Stimulated activated CD4-positive, alpha-beta T cell treated with anti-CD3 and anti-CD28 coated beads, Interleukin-4, amount 100 ng/mL, for 24 hours (primary cell): ENCODE data around the gene PCNX3.

Source experiments
- DNase-seq: peaks from one replicate; pipeline ENCODE4 v3.0.0-alpha.2; 2020

The PCNX3 gene

DNA sequence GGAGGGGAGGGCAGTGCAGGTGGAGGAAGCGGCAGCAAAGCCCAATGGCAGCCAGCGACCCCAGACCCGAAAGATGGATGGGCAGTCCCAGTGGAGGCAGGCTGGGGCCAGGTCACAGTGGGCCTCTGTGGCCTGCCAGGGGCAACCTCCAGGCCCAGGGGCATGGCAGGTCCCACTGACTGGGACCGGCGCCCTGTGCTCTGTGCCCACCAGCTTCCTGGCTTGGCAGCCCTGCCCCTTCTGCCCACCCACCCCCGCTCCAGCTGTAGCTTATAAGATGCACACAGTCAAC is 15.7 kb upstream of the PCNX3 start:
- DNase-seq: no peak

DNA sequence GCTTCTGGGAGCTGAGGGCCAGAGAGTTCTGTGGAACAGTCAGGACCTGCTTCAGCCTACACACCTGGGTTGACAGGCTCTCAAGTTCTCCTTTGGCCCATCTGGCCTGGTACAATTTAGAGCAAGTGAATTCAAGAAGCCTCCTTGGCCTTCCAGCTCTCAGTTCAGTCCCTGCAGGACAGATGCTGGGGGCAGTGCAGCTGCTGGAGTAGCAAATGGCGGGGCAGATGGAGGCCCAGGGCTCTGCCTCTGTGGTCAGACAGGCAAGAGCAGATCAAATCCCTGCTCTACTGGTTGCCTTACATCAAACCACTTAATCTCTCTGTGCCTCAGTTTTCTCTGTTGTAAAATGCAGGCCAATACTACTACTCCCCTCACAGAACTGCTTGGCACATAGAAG is 11.3 kb upstream of the PCNX3 start:
- no peak for DNase-seq

DNA sequence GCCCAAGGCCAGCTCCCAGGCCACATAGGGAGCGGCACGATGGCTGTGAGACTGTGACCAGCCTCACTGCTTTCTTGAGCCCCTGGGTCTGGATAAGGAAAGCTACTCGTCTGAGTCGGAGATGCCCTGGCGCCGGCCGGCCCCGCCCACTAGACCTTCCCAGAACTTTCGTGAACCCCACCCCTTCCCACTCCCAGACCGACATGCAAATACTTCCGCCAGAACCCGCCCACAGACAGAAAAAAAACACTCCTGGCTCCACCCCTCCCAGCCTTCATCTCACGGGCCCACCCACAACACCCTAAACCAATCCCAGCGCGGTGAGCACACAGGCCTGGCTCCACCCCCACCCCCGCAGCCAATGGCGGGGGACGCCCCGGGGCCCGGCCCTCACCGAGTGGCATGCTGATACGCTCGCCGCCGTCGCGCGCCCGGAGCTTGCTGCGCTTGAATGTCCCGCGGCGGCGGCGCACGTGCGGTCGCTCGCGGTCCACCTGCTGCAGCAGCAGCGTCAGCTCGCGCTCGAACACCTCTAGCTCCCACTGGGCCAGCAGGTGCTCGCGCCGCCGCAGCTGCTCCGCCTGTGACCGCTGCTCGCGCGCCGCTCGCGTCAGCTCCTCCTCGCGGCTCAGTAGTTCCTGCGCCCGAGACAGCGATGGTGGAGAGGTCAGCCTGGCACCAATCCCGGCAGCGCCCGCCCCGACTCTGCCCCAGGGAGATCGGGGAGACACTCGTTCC is 8.5 kb upstream of the PCNX3 start:
- no peak for DNase-seq

DNA sequence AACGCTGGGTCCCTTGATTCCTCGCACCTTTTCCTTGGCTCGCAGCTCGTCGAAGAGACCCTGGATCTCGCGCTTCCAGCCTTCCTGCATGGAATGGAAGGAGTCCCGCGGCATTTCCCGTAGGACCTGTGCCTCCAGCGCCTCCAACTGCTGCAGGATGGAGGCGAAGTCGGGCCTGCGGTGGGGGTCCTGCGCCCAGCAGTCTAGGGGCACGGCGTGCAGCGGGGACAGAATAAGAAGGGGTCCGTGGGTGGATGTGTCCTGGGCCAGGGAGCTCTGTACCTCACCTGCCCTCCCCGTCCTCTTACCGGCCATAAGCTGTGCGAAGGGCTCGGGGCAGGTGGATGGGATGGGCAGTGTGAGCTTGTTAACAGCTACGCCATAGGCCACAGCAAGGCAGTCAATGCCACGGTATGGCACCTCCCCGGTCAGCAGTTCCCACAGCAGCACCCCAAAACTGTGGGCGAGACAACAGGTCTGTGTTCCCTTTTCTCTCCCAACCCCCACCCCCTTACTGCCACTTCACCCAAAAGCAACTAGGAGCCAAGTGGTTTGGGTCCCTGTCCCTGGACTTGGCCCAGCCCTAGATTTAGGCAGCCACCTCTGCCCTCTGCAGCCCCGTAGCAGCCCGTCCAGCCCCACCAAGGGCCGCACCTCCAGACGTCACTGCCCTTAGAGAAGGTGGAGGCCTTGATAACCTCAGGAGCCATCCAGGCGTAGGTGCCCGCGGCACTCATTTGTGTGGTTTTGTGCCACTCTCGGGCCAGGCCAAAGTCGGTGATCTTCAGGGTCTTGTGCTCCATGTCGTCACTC is 7.8 kb upstream of the PCNX3 start:
- no peak for DNase-seq

DNA sequence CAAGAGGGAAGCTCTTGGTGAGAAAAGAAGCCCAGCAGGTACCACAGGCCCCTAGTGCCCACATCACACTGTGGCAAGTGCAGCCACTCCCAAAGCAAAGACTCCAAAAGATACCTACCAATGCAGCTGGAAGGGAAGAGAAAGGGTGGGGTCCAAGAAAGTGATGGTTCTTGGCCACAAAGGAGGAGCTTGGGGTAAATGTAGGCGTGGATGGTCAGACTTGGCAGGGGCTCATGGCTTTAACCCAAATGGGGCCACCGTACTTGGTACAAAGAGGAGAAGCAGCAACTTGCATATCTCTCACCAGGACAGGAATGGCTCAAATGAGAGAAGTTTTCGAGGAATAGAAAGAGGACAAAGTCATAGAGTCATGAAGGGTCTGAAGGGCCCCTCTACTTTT is 6.3 kb upstream of the PCNX3 start:
- DNase-seq: no peak

DNA sequence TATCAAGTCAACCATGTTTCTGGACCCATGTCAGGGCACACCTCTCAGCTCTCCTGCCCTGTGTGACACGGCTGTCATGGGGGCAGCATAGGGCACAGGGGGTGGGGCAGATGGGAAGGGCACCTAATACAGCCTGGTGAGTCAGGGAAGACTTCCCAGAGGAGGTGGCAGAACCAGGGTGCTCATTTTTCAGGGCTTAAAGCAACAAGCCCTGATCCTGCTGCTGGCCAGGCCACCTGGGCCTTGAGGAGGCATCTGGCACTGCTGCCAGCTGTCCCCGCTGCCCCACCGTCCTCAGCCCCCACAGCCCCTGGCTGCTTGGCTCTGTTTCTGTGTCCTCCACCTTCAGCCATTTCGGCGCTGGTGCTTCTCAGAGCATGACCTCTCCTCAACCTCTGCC is 5.9 kb upstream of the PCNX3 start:
- no peak for DNase-seq

DNA sequence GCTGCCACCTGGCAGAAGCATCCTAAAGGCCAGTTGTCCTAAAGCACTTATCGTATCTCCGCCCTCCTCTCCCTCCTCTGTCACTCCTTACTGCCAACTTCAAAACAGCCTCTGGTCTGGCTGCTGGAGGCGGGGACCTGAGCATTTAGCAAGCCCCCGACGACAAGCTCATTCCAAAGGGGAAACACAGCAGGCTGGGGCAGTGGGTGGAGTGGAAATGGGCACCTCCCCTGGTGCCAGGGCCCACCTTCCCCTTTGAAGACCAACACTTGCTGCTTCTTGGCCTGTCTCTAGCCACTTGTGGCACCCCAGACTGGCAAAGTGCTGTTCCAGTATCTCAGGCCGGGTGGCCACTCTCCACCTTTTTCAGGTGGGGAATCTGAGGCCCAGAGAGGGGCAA is 5.2 kb upstream of the PCNX3 start:
- DNase-seq: no peak

DNA sequence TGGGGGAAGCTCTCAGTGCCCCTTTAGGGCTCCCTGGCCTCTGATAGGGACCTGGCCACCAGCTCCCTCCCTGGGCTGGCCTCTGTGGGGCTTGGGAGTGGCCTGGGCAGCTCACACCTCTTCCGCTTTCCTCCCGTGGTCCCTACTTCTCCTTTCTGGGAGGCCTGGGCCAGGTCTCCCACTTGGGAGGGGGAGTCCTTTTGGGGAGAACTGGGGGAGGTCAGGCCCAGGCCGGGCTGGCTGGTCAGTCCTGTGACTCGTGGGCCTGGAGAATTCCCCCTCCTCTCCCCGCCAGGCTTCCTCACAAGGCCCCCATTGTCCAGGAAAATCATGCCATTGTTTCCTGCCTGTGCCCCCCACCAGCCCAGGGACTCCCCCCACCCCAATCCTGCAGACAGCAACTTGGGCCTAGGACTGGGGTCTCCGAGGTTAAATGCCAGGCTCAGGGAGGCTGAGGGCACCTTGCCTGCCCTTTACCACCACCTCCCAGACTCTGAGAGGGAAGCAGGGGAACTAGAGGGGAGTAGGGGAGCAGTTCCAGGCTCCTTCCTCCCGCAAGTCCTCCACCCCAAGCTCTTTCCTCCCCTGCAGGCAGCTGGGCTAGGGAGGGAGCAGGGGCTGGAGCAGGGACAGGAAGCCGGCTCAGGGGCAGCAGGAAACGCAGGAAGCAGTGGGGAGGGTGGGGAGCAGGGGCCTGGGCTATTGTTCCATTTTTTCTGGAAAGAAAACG is 4.4 kb upstream of the PCNX3 start:
- no peak for DNase-seq

DNA sequence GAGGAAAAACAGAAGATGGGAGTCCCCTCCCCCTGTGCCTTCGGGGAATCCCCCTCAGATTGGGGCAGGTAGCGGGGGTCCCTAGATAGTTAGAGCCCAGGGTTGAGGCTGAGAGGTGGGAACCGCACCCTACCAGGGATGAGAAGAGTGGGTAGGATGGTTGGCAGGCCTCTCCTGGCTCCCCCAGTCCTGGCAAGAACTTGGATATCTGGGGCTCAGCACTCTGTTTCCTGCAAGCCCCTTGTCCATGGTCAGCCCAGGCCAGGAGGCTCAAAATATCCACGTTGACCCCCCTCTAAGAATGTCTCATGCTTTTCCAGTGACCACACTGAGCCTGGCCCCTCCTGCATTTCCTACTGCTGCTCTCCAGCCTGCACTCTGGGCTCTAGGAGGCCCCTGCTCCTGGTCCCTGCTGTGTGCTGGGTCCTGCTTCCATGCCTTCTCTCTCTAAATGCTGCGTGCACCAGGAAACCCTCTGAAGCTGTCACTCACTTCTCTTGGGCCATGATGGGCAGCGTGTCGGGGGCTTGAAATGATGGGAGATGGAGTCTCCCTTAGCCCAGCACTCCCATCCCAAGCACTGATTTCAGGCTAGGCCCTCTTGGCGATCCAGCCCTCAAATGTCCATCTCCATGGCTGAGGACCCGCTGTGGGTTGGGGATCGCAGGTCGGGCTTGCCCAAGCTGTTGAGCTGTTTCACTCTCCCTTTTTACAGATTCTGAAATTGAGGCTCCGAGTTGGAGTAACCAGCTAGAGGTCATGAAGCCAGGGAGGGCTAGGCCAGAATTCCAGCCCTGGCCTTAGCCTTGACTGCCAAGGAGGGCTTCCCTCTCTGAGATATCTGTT is 3.6 kb upstream of the PCNX3 start:
- no peak for DNase-seq

DNA sequence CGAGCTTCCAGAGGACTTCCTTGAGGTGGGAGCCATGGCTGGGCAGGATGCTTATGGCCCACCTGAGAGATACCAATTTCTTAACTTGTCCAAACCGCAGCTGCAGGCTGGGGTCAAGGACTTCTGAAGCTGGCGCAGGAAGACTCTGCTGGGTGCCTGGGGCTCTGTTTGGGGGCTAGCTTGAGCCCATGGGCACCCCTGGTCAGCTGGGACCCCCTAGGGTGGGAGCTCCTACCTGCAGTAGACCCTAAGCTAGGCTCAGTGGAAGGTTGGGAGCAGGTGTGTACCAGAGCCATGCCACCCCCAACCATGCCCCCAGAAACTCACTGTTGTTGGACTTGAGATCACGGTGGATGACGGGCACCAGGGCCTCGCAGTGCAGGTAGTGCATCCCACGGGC is 2.9 kb upstream of the PCNX3 start:
- DNase-seq: no peak

DNA sequence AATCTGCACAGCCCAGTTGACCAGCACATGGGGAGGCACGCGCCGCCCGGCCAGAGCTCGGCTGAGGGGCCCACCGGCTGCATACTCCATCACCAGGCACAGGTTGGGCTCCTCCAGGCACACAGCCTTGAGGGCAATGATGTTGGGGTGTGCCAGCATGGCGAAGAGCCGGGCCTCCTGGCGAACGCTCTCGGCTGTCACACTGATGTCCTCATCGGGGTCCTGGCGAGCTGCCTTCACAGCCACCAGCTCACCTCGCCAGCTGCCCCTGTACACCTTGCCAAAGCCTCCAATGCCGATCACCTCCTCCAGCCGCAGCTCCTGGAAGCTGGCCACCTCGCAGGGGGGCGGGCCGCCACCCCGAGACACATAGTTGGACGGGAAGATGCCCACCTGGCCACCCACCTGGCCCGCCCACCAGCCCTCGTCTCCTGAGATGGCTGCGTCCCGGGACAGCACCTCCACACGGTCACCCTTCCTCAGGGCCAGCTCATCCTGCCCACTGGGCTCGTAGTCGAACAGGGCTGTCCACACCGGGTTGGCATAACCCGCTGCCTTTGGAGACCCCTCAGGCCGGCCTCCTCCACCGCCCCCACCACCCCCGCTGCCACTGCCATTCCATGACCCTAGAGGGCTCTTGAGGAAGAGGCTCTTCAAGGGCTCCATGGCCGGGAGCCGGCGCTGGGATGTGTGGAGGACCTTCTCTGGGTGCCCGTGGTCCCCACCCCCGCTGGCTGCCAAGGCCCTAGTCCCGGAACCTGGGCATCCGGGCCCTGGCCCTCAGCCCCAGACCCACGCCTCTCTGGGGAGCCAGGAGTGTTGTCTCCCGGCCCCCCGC is 2.3 kb upstream of the PCNX3 start:
- DNase-seq: no peak

DNA sequence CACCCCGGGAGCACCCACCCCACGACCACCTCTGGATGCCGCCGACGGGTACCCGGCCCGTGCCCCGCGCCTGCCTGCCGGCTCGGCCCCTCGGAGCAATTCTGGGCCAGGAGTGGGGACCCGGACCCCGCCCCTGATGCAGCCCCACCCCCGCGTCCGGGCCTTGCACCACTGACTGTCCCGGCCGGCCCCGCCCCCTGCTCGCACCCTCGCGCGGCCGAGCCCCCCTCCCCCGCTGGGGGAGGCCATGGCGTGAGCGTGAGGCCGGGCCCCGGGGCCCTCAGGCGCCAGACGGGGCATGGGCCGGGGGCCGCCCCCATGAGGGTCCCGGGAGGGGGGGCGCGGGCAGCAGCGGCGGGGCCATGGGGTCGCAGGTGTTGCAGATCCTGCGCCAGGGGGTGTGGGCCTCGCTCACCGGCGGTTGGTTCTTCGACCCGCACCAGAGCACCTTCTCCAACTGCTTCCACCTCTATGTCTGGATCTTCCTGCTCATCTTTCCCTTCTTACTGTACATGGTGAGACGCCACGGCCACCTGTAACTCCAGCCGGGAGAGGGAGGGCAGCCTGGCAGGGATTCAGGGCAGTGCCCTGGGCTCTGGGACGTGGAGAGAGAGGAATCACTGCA is 486 bp downstream of the PCNX3 start:
- DNase-seq: no peak

DNA sequence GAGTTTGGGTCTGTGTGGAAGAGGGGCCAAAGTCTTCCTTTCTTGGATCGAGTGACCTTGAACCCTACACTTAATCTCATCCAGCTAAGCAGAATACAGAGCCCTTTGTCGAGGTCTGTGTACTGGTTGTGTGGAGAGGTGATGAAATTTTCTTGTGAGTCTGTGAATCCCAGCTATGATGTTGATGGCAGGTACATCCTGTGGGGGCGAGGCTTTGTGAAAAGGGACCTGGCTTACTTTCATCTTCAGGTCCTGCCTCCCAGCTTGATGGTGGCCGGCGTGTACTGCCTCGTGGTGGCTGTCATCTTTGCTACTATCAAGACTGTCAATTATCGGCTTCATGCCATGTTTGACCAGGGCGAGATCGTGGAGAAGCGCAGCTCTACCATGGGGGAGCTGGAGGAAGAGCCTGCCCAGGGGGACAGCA is 1.0 kb downstream of the PCNX3 start:
- no peak for DNase-seq

DNA sequence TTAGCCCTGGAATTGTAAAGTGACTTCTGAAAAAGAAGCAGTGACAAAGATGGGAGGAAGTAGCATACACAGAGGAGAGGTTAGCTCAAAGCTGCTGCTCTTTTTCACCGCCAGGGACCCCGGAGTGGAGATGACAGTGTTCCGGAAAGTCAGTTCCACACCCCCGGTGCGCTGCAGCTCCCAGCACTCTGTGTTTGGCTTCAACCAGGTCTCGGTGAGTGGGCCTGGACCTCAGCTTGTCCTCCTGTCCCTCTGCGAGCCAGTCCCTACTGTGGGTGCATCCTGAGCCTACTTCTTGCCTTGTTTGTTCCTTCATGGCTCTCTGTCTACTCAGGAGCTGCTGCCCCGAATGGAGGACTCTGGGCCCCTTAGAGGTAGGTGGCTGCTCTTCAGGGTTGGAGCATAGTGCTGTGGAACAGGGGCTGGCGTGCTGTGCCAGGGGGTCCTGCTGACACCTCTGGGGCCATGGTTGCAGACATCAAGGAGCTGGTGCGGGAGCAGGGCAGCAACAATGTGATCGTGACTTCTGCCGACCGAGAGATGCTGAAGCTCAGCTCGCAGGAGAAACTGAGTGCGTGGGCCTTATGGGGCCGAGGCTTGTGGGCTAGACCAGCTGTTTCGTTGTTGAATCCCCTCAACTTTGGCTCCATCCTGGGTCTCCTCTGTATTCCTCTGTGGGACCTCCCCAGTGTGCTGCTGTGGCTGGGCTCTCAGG is 1.7 kb downstream of the PCNX3 start:
- DNase-seq: no peak

DNA sequence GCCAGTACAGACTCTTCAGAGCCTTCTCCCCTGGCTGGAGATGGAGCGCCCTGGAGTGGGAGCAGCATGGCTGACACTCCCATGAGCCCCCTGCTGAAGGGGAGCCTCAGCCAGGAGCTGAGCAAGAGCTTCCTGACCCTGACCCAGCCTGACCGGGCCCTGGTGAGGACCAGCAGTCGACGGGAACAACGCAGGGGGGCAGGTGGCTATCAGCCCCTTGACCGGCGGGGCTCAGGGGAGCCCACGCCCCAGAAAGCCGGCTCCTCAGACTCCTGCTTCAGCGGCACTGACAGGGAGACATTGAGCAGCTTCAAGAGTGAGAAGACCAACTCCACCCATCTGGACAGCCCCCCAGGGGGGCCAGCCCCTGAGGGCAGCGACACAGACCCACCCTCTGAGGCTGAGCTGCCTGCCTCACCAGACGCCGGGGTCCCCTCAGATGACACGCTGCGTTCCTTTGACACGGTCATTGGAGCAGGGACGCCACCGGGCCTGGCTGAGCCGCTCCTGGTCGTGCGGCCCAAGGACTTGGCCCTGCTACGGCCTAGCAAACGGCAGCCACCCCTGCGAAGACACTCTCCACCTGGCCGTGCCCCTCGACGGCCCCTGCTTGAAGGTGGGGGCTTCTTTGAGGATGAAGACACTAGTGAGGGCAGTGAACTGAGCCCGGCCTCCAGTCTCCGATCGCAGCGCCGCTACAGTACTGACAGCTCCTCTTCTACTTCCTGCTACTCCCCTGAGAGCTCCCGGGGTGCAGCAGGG is 2.6 kb downstream of the PCNX3 start:
- no peak for DNase-seq

DNA sequence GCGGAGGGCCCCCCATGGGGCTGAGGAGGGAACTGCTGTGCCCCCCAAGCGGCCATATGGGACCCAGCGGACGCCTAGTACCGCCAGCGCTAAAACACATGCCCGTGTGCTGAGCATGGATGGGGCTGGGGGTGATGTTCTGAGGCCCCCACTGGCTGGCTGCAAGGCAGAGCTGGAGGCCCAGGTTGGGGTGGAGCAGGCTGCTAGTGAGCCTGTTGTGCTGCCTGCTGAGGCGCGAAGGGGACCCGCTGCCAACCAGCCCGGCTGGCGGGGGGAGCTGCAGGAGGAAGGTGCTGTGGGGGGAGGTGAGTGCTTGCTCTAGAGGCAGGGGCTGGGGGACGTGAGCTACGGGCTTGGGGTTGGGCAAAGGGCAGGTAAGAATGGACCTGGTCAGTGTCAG is 3.2 kb downstream of the PCNX3 start:
- no peak for DNase-seq

DNA sequence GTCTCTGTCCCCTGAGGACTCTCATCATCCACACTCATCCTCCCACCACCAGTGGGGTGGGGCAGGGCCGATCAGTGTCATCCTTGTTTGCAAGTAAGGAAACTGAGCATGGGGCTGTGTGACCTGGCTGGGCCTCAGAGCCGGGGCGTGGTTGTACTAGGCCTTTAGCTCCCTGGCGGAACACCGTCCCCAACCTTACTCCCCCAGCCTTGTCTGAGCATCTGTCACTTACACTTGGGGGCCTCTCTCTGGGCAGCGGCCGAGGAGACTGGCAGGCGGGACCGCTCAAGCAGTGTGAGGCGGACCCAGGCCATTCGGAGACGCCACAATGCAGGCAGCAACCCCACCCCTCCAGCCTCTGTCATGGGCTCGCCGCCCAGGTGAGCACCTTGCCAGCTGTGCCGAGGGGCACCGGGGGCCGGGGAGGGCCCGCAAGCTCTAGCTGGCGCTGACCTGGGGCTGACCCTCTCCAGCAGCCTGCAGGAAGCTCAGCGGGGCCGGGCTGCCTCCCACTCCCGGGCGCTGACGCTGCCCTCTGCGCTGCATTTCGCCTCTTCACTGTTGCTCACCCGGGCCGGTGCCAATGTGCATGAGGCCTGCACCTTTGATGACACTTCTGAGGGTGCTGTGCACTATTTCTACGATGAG is 3.8 kb downstream of the PCNX3 start:
- DNase-seq: no peak

DNA sequence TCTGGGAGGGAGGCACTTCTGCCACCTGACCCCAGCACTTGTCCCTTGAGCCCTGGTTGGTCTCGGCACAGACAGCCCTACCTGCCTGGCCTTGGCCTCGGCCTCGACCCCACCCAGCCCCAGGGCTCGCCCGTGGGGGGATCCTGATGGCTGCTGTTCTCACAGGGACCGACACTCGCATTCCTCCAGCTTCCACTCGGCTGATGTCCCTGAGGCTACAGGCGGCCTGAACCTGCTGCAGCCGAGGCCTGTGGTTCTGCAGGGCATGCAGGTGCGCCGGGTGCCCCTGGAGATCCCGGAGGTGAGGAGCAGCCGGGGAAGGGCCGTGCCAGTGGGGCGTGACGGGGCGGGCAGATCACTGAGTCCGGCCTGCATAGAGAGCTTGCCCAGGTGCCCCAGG is 5.1 kb downstream of the PCNX3 start:
- DNase-seq: no peak

DNA sequence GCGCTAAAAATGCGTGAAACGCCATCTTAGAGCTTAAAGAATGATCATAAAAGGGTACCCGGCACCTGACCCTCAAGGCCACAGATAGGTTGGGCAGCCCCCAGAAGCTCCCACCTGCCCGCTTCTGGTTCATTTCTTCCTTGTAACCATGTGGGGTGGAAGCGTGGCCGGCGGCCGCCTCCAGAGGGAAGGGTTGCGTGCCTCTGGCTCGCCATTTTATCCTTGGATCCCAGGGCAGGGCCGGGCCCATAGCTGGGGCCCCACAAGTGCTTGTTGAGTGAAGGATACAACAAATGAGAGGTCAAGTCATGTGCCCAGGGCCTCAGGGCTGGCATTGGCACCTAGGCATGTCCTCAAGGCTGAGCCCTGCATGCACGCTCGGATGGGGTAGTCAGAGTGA is 5.9 kb downstream of the PCNX3 start:
- no peak for DNase-seq

DNA sequence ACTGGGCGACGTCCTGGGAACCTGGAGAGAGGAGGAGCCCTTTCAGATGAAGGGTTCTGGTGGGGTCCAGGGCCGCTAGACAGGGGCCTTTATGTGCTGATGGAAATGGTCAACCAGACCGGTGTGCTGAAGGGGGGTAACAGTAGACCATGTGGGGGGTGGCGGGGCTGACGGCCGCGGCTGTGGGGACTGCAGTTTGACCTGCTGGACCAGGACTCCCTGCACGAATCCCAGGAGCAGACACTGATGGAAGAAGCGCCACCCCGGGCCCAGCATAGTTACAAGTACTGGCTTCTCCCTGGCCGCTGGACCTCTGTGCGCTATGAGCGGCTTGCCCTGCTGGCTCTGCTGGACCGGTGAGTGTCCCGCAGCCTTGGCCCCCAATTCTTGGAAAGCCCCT is 6.4 kb downstream of the PCNX3 start:
- DNase-seq: no peak
